AG09309 (cell line): ENCODE results near the gene NUDT3.
"Not testable (repeated sequence)": the region's sequence is repeated elsewhere in the genome, so short reads cannot be mapped to it uniquely, and the experiment has no call there.

ENCODE experiments used
- DNase-seq: peaks from one replicate; pipeline ENCODE4 v3.0.0-alpha.2; 2010; ENCODE audit warnings: low read depth
- H3K4me3 ChIP-seq: 2 replicates; pipeline ENCODE4 v1.5.1; 2011; ENCODE audit warnings: mild to moderate bottlenecking, low read depth, low read length, moderate library complexity; ENCODE audit not compliant: control insufficient read depth
- CTCF ChIP-seq: IDR thresholded peaks from 2 replicates; pipeline ENCODE4 v1.5.1; 2011; ENCODE audit warnings: mild to moderate bottlenecking, low read depth, low read length, inconsistent platforms; ENCODE audit not compliant: insufficient read depth, control insufficient read depth; ENCODE audit errors: missing control alignments

The NUDT3 gene

GRCh38 chr6:34272013-34272926, 120.2 kb downstream of the NUDT3 start:
- no peak overlapping the region for H3K4me3 ChIP-seq
- DNase-seq = no peak
- no peak for TF ChIP-seq CTCF

- DNase-seq, H3K4me3 ChIP-seq: not testable (repeated sequence)
Measured at GRCh38 chr6:34269658-34270341, 122.7 kb downstream of the NUDT3 start.

- not testable (repeated sequence) for DNase-seq, H3K4me3 ChIP-seq
Measured at GRCh38 chr6:34269132-34269531, 123.3 kb downstream of the NUDT3 start.

GRCh38 chr6:34267746-34268145, 124.7 kb downstream of the NUDT3 start:
- no peak for TF ChIP-seq CTCF
- no peak overlapping the region for H3K4me3 ChIP-seq
- no peak for DNase-seq

GRCh38 chr6:34263484-34263883, 129.0 kb downstream of the NUDT3 start:
- not testable (repeated sequence) for H3K4me3 ChIP-seq, DNase-seq

- TF ChIP-seq CTCF = no peak
- DNase-seq = no peak
- H3K4me3 ChIP-seq = no peak overlapping the region
Measured at GRCh38 chr6:34260576-34261267, 131.7 kb downstream of the NUDT3 start.

GRCh38 chr6:34259529-34260069, 132.9 kb downstream of the NUDT3 start:
- no peak for TF ChIP-seq CTCF
- no peak for DNase-seq
- H3K4me3 ChIP-seq = no peak overlapping the region

GRCh38 chr6:34252395-34252794, 140.1 kb downstream of the NUDT3 start:
- not testable (repeated sequence) for H3K4me3 ChIP-seq, DNase-seq
